SH-SY5Y (cell line): Measurements from ENCODE around the gene EBF3.

Experiments
- GATA2 ChIP-seq: IDR thresholded peaks from 2 replicates; pipeline ENCODE4 v1.6.1; 2011; ENCODE audit warnings: mild to moderate bottlenecking, low read depth, low read length
- GATA3 ChIP-seq: IDR thresholded peaks from 2 replicates; pipeline ENCODE4 v1.6.1; 2011; ENCODE audit warnings: low read depth, mild to moderate bottlenecking, low read length, moderate library complexity

DNA sequence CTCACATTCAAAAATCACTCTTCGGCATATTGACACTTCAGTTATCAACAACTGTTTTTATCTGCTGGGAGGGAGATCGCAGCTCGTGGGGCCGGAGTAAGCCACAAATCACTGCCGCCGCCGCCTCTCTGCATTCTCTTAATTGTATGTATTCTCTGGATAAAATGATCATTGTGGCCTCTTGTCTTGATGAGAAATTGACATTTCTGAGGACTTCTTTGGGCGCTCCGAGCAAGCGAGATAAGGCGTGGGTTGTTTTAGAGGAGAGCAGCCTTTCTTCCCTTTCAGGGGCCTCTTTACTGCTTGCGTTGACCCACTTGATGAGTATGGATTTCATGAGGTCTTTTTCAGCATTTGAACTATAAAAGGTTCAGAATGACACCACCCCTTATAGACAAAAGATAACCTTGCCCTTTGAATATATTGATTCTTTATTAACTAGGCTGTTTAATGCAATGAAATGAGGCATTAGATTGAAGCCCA, 130.6 kb downstream of the EBF3 start:
- TF ChIP-seq GATA2 (no peak), GATA3 (no peak)
